Endodermal cell (in vitro differentiated cells): ENCODE data around the gene CPTP. TPM values are rescaled to one million over a fixed set of nuclear protein-coding genes. Genes with fewer than 3 reads are reported as not detected.

Experiments used
- DNase-seq: peaks from one replicate; pipeline ENCODE4 v3.0.0-alpha.2; 2017
- H3K27ac ChIP-seq: 2 replicates; pipeline ENCODE4 v1.5.1; 2013; ENCODE audit warnings: mild to moderate bottlenecking, low read depth, low read length, moderate library complexity
- H3K27me3 ChIP-seq: 2 replicates; pipeline ENCODE4 v1.6.1; 2013; ENCODE audit warnings: mild to moderate bottlenecking, low read length, moderate library complexity; ENCODE audit not compliant: insufficient read depth, control insufficient read depth, poor library complexity, severe bottlenecking
- H3K36me3 ChIP-seq: 2 replicates; pipeline ENCODE4 v1.7.0; 2013; ENCODE audit warnings: mild to moderate bottlenecking, low read length, moderate library complexity; ENCODE audit not compliant: control insufficient read depth, insufficient read depth
- H3K4me1 ChIP-seq: one replicate; pipeline ENCODE4 v1.7.0; 2013; ENCODE audit warnings: low read length; ENCODE audit not compliant: control insufficient read depth, insufficient read depth
- H3K4me3 ChIP-seq: 2 replicates; pipeline ENCODE4 v1.5.1; 2013; ENCODE audit warnings: mild to moderate bottlenecking, low read length, moderate library complexity
- H3K9ac ChIP-seq: 2 replicates; pipeline ENCODE4 v1.6.1; 2013; ENCODE audit warnings: mild to moderate bottlenecking, low read length, moderate library complexity; ENCODE audit not compliant: poor library complexity, severe bottlenecking; ENCODE audit errors: extremely low read depth
- H3K9me3 ChIP-seq: 2 replicates; pipeline ENCODE4 v1.6.1; 2013; ENCODE audit warnings: mild to moderate bottlenecking, low read length, moderate library complexity; ENCODE audit not compliant: control insufficient read depth
- H3K27ac Mint-ChIP-seq: 2 replicates; pipeline ENCODE4 v1.8.0; 2020; ENCODE audit warnings: mixed read lengths
- H3K27me3 Mint-ChIP-seq: 2 replicates; pipeline ENCODE4 v1.8.0; 2021; ENCODE audit warnings: mild to moderate bottlenecking, mixed read lengths; ENCODE audit not compliant: insufficient read depth
- H3K36me3 Mint-ChIP-seq: 2 replicates; pipeline ENCODE4 v1.8.0; 2020; ENCODE audit warnings: low read depth, mixed read lengths
- H3K4me1 Mint-ChIP-seq: 2 replicates; pipeline ENCODE4 v1.8.0; 2020; ENCODE audit warnings: mixed read lengths
- H3K4me3 Mint-ChIP-seq: 2 replicates; pipeline ENCODE4 v1.8.0; 2020; ENCODE audit warnings: mild to moderate bottlenecking, moderate library complexity, mixed read lengths
- H3K9me3 Mint-ChIP-seq: 2 replicates; pipeline ENCODE4 v1.8.0; 2020; ENCODE audit warnings: mild to moderate bottlenecking, mixed read lengths
- CTCF ChIP-seq: fragments of 200-600 bp; sonication (generic); conservative IDR thresholded peaks from 2 replicates; pipeline ENCODE4 v1.5.0; 2021; ENCODE audit warnings: antibody characterized with exemption, mild to moderate bottlenecking
- WGBS, 2 experiments: methylation state at CpG; one replicate each; pipeline versions ENCODE4 v1.1.5 to v1.1.7; 2013; ENCODE audit warnings: missing lambda C conversion rate in 2 of 2, mixed read lengths in 1 of 2; ENCODE audit not compliant: insufficient coverage in 1 of 2, insufficient read length in 1 of 2; 5-methylcytosine and 5-hydroxymethylcytosine counted together
- total RNA-seq, 2 donors: library from RNA; stranded (reverse); fragmentation: NEBNext Ultra II Directional in 1 of 2; extraction: Animal tissue kit (Norgen Biotek cat#: 25700) in 1 of 2; gene quantifications; 2 replicates in 1 of 2; 3 replicates in 1 of 2; pipeline ENCODE4 v1.2.1, GENCODE V29; 2021

CPTP gene
- total RNA-seq, 2 donors from 2014 or later = 12.0 to 13.6 TPM

GRCh38 chr1:1278620-1279019 lies 46.0 kb upstream of the CPTP start:
- no peaks in the 10 kb centered on the region for H3K27me3 ChIP-seq
- Mint-ChIP-seq H3K36me3 (no peaks in the 10 kb centered on the region), H3K27ac (no peak overlapping the region), H3K27me3 (peaks cover 3% of the 10 kb centered on the region), H3K9me3 (no peaks in the 10 kb centered on the region), H3K4me1 (peaks cover 2% of the 10 kb centered on the region), H3K4me3 (no peak overlapping the region)
- no peak overlapping the region for H3K9ac ChIP-seq
- TF ChIP-seq CTCF = no peak
- H3K36me3 ChIP-seq = no peaks in the 10 kb centered on the region
- peaks cover 5% of the 10 kb centered on the region for H3K4me1 ChIP-seq
- H3K9me3 ChIP-seq = no peaks in the 10 kb centered on the region
- WGBS, 2 experiments = 93 to 95% methylated on average over 10 to 13 of the region's 13 CpGs
- DNase-seq = no peak
- no peak overlapping the region for H3K27ac ChIP-seq
- no peak overlapping the region for H3K4me3 ChIP-seq

- Histone ChIP-seq H3K36me3 (no peaks in the 10 kb centered on the region), H3K27ac (no peak overlapping the region), H3K27me3 (no peaks in the 10 kb centered on the region), H3K9me3 (no peaks in the 10 kb centered on the region), H3K4me3 (no peak overlapping the region), H3K4me1 (peaks cover 5% of the 10 kb centered on the region), H3K9ac (no peak overlapping the region)
- DNase-seq = no peak
- no peak overlapping the region for H3K27ac Mint-ChIP-seq
- H3K9me3 Mint-ChIP-seq = no peaks in the 10 kb centered on the region
- whole genome bisulfite sequencing, 2 experiments = 94 to 97% methylated on average over 8 to 16 of the region's 17 CpGs
- no peaks in the 10 kb centered on the region for H3K36me3 Mint-ChIP-seq
- TF ChIP-seq CTCF = no peak
- H3K4me1 Mint-ChIP-seq = peaks cover 2% of the 10 kb centered on the region
- H3K27me3 Mint-ChIP-seq = peaks cover 3% of the 10 kb centered on the region
- H3K4me3 Mint-ChIP-seq = no peak overlapping the region
Observed at GRCh38 chr1:1279028-1279427, 45.6 kb upstream of the CPTP start.

- TF ChIP-seq CTCF = no peak
- no peak overlapping the region for H3K4me3 ChIP-seq
- H3K27me3 ChIP-seq = no peaks in the 10 kb centered on the region
- no peak overlapping the region for H3K9ac ChIP-seq
- Mint-ChIP-seq H3K9me3 (no peaks in the 10 kb centered on the region), H3K27me3 (no peaks in the 10 kb centered on the region), H3K36me3 (no peaks in the 10 kb centered on the region), H3K27ac (no peak overlapping the region), H3K4me1 (no peaks in the 10 kb centered on the region), H3K4me3 (no peak overlapping the region)
- no peak overlapping the region for H3K27ac ChIP-seq
- no peaks in the 10 kb centered on the region for H3K36me3 ChIP-seq
- H3K4me1 ChIP-seq = no peaks in the 10 kb centered on the region
- no peak for DNase-seq
- no peaks in the 10 kb centered on the region for H3K9me3 ChIP-seq
- 88 to 91% methylated on average over 15 to 21 of the region's 21 CpGs for WGBS, 2 experiments
Observed at GRCh38 chr1:1280782-1281481, 43.7 kb upstream of the CPTP start.
